Activated CD4-positive, CD25-positive, alpha-beta regulatory T cell treated with anti-CD3 and anti-CD28 coated beads, Interleukin-2, amount 50 U/mL, for 72 hours (primary cell): ENCODE results near the gene ARRDC1.
"Not testable (repeated sequence)": the region's sequence is repeated elsewhere in the genome, so short reads cannot be mapped to it uniquely, and the experiment has no call there.

Experiments
- DNase-seq: peaks from one replicate; pipeline ENCODE4 v3.0.0; 2021

ARRDC1 gene

GRCh38 chr9:137588311-137588710, 17.2 kb upstream of the ARRDC1 start:
- DNase-seq, result no peak

GRCh38 chr9:137588891-137589290, 16.6 kb upstream of the ARRDC1 start:
- DNase-seq, result no peak

- peak; percentile 42 for DNase-seq
Measured at GRCh38 chr9:137589441-137590122, 15.9 kb upstream of the ARRDC1 start.

GRCh38 chr9:137590123-137590468, 15.4 kb upstream of the ARRDC1 start:
- no peak for DNase-seq

DNA sequence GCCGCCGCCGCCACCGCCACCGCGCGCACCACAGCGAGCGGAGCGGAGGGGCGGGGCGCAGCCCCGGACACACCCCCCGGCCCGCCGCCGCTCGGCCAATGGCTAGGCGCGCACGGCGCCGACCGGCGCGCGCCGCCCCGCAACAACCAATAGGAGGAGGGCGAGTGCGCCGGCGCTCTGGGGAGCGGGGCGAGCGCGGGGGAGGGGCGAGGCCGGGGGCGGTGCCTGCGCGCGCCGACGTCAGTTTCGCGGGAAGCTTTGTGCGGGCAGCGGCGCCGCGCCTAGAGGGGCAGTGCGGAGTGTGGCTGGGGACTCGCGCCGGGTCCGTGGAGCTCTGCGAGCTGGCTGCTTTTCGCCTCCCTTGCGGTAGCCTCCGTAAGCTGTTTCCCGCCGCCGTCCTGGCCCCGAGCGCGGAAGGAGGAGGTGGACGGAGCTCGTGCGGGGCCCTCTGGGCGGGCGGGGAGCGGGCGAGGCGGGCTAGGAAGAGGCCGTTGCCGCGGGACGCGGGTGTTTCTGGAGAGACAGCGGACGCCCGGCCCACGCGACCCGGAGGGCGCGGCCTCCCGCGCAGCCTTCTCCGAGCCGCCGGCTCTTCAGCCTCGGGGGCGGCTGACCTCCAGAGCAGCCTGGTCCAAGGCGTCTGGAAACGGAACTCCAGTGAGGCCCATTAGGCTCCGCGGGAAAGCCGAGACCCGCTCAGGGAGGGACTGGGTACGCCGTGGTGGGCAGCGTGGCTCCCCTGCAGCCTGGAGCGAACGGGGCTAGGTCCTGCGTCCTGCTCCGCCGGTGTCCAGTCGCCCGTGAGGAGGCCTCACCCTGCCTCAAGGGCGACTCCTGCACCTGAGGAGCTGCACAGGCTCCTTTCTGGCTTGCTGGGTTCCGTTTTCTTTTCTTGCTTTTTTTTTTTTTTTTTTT, 14.8 kb upstream of the ARRDC1 start, which contains the start of gene ZMYND19:
Gene ZMYND19, minus strand, starts transcription at position 44 of the 915 bp plus-strand sequence. CDS start 249 bp downstream, outside the sequence.
- DNase-seq, result peak; percentile 95

GRCh38 chr9:137592767-137593166, 12.7 kb upstream of the ARRDC1 start:
- DNase-seq, result no peak

- no peak for DNase-seq
Measured at GRCh38 chr9:137593176-137593575, 12.3 kb upstream of the ARRDC1 start.

DNA sequence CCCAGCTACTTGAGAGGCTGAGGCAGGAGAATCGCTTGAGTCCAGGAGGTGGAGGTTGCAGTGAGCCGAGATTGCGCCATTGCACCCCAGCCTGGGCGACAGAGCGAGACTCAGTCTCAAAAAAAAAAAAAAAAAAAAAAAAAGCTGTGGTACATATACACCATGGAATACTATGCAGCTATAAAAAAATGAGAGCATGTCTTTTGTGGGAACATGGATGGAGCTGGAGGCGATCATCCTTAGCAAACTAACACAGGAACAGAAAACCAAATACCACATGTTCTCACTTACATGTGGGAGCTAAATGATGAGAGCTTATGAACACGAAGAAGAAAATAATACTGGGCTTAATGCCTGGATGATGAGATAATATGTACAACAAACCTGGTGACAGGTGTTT, 8.9 kb upstream of the ARRDC1 start:
- DNase-seq, result not testable (repeated sequence)

DNA sequence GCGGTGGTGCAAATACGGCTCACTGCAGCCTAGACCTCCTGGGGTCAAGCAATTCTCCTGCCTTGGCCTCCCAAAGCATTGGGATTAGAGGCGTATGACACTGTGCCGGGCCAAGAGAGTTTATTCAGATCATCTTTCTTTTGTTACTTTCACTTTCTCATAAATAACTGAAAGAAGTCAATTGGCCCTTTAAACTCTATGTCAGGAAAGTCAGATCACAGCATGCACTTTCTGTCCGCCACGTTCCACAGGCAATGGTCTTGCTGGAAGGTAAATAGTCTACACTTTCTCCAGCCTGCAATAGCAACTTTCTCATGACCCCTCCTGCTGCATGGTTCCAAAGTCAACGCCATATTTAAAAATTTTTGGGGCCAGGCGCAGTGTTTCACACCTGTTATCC, 6.5 kb upstream of the ARRDC1 start:
- DNase-seq, result no peak

DNA sequence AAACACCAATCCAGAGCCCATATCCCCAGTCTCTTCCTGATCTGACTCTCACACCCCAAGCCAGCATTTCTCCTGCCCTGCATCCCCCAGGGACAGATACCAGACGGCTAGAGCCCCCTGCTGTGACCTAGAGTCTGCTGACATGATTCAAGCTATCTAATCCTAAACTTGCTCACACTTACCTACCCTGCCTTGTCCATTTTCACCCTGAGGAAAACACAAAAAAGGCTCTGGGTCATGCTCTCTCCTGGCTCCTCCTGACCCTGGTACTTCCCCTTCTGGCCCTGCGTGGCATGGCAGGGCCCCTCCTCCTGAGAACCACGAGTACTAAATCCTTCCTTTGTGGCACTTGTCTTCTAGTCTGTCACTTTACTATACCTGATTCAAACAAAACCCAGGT, 2.8 kb upstream of the ARRDC1 start:
- DNase-seq, result no peak

GRCh38 chr9:137603879-137604278, 1.6 kb upstream of the ARRDC1 start:
- DNase-seq, result no peak

DNA sequence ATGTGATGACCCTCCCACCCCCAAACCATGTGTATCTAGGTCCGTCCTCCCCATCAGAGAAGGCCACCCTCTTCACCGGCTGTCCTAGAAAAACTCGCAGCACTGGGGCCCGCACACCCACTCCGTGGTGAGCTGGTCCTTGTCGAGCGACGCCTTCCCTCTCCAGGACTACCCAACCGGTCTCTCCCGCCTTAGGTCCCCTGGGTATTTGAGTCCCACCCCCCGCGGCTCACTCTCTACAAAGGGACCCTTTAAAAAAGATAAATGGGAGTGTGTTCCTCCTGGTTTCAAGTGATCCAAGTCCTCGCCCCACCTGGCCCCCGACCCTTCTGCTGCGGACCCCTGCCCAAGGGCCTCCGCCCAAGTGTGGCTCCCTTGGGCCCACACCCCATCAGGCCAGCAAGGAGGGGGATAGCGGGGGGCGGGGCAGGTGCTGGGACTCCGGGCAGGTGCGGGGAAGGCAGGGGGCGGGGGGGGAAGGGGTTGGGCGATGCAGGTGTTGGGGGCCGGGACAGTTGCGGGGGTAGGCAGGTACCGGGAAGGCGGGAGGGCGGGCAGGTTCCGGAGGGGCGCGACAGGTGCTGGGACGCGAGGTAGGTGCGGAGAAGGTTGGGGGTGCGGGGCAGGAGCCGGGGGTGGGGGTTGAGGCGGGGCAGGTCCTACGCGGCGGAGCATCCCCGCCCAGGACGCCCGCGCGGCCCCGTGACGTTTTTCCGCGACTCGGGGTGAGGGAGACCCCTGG, 970 bp upstream of the ARRDC1 start:
- DNase-seq, result no peak

DNA sequence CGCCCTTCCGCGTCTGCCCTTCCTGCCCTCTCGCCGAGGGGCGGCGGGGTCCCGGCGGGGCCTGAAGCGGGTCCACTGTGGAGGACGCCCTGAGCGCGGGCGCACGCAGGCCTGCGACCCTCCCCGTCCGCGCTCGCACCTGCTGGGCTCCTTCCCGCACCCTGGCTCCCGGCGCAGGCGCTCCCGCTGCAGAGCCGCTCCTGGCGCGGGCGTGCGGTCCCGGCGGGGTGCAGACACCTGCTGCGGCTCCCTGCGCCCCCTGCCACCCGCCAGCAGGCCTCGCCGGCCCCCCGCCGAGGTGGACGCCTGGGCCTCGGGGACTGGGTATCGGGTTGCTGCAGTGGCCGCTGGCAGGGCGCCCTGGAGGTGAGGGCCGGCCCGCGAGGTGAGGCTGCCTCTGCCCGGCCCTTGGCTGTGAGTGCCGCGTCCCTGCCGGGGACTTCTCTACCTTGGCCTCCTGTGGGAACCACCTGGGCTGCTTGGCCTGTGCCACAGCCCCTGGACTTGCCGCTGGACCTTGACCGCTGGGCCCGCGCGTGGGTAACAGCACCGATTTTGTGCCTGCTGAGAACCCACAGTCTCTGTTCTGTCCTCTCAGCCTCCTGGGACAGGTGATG, 627 bp downstream of the ARRDC1 start:
- peak; percentile 54 for DNase-seq

DNA sequence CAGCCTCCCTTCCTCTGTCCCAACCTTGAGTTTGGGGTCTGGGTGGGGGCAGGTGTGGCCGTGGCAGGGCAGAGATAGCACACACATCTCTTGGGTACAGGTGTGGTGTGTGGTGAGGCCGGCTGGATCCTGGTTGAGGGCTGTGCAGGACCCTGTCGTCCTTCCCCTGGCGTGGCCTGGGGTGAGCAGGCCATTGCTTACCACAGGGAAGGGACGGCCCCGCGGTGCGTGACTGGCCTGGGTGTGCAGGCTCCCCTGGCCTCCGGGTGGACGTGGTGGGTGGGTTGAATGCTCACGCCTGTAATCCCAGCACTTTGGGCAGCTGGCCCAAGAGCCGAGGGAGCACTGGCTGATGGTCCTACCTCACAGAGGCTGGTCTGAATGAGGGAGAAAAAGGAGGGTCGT, 1.2 kb downstream of the ARRDC1 start:
- DNase-seq, result no peak

GRCh38 chr9:137607141-137607857, 1.8 kb downstream of the ARRDC1 start:
- no peak for DNase-seq

DNA sequence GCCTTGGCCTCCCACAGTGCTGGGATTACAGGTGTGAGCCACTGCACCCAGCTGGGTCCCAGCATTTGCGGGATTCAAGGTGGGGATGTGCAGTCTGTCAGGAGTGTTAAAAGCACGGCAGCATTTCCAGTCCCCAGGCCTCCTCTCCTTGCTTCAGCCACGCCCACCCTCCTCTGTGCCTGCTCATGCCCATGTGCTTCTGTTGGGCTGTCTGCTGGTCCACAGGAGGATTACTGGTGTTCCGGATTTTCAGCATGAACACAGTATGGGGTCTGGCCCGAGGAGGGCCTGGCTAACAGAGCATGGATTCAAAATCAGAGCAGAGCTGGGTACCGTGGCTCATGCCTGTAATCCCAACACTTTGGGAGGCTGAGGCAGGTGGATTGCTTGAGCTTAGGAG, 5.5 kb downstream of the ARRDC1 start:
- DNase-seq, result no peak

- peak; percentile 41 for DNase-seq
Measured at GRCh38 chr9:137611623-137612609, 6.4 kb downstream of the ARRDC1 start.

- DNase-seq, result no peak
Measured at GRCh38 chr9:137612741-137613142, 7.3 kb downstream of the ARRDC1 start.

DNA sequence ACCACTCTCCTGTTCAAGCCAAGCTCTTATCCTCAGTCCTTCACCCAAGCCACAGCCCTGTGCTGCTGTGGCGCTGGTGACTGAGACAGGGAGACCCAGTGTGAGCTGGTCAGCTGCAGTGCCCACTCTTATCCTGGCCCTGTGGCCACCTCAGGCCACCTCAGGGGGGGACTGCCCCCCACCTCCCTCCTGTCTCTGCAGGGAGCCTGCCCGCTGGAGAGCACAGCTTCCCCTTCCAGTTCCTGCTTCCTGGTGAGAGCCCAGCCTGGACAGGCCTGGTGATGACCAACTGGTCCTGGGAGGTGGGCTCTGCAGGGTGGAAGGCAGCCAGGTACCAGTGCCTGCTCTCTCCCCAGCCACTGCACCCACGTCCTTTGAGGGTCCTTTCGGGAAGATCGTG, 7.8 kb downstream of the ARRDC1 start:
- DNase-seq, result no peak

DNA sequence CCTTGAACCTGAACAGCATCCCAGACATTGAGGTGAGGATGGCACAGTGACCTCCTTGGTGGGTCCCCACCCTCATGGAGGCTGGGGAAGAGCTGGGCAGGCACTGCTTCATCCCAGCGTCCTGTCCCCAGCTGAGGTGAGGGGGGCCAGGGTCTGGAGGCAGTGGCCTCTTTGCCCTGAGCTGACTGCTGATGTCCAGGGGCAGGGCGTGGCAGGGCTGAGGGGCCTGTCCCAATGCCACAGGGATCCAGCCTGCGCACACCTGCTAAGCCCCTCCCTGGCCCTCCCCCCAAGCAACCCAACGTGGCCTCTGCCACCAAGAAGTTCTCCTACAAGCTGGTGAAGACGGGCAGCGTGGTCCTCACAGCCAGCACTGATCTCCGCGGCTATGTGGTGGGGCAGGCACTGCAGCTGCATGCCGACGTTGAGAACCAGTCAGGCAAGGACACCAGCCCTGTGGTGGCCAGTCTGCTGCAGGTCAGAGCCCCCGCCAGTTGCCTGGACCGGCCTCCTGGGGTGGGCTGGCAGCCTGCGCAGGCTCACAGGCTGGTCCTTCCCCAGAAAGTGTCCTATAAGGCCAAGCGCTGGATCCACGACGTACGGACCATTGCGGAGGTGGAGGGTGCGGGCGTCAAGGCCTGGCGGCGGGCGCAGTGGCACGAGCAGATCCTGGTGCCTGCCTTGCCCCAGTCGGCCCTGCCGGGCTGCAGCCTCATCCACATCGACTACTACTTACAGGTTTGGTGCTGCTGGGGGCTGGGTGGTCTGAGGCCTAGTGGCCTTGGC, 8.4 kb downstream of the ARRDC1 start:
- no peak for DNase-seq
